B cell (primary cell): ENCODE data around the gene ELAVL4. TPM values are rescaled to one million over a fixed set of nuclear protein-coding genes. Genes with fewer than 3 reads are reported as not detected.

ENCODE experiments used
- ATAC-seq: fragments of 200-7000 bp; cut with Tn5 transposase; one replicate; pipeline ENCODE4 v1.10.0; 2021; ENCODE audit warnings: low read depth, mild to moderate bottlenecking, moderate number of reproducible peaks, moderate library complexity
- CTCF ChIA-PET: fragments of 350-600 bp; sonication (Branson Sonifier 250); formaldehyde crosslinking; loops from one replicate; lab custom pipeline; 2021; ENCODE audit warnings: antibody characterized with exemption, inconsistent platforms; lab: Charles Lee
- POLR2A ChIA-PET: fragments of 350-600 bp; sonication (Branson Sonifier 250); formaldehyde crosslinking; loops from one replicate; lab custom pipeline; 2021; ENCODE audit warnings: antibody characterized with exemption; lab: Charles Lee
- DNase-seq: peaks from one replicate; pipeline ENCODE4 v3.0.0; 2013
- H2AFZ ChIP-seq: 2 replicates; pipeline ENCODE4 v1.6.1; 2012; ENCODE audit warnings: mild to moderate bottlenecking, low read depth, low read length; ENCODE audit not compliant: insufficient read depth, poor library complexity, severe bottlenecking
- H3K27ac ChIP-seq, 2 donors: 1 replicate in 1 of 2; 2 replicates in 1 of 2; pipeline ENCODE4 v1.5.1; 2012 to 2013; ENCODE audit warnings: low read length in 2 of 2, mild to moderate bottlenecking in 2 of 2, moderate library complexity in 1 of 2
- H3K27me3 ChIP-seq, 4 experiments: fragments of 200-600 bp in 1 of 4; sonication (generic) in 1 of 4; replicated peaks in 1 of 4; 1 replicate in 2 of 4; 2 replicates in 2 of 4; pipeline versions ENCODE4 v1.6.1 to v1.7.0; 2013 to 2016; ENCODE audit warnings: low read length in 3 of 4, mild to moderate bottlenecking in 2 of 4, mixed read lengths in 1 of 4, moderate library complexity in 1 of 4; ENCODE audit not compliant: insufficient read depth in 4 of 4, control insufficient read depth in 3 of 4; ENCODE audit errors: control extremely low read depth in 1 of 4
- H3K36me3 ChIP-seq, 2 experiments: replicated peaks in 1 of 2; 1 replicate in 1 of 2; 2 replicates in 1 of 2; pipeline versions ENCODE4 v1.6.1 to v1.7.1; 2013; ENCODE audit warnings: low read length in 1 of 2; ENCODE audit not compliant: insufficient read depth in 2 of 2, control insufficient read depth in 1 of 2; ENCODE audit errors: control extremely low read depth in 1 of 2, extremely low read depth in 1 of 2
- H3K4me1 ChIP-seq, 2 donors: fragments of 200-600 bp in 1 of 2; sonication (generic) in 1 of 2; 1 replicate in 1 of 2; 2 replicates in 1 of 2; pipeline versions ENCODE4 v1.5.1 to v1.6.1; 2013 to 2017; ENCODE audit warnings: low read length in 2 of 2; ENCODE audit not compliant: control insufficient read depth in 2 of 2, insufficient read depth in 2 of 2
- H3K4me2 ChIP-seq: replicated peaks from 2 replicates; pipeline ENCODE3; 2012; ENCODE audit warnings: mild to moderate bottlenecking, low read depth, low read length; ENCODE audit not compliant: poor library complexity, severe bottlenecking
- H3K4me3 ChIP-seq, 5 experiments: fragments of 200-600 bp in 1 of 5; sonication (generic) in 1 of 5; 1 replicate in 3 of 5; 2 replicates in 2 of 5; pipeline versions ENCODE4 v1.5.1 to v1.7.0; 2011 to 2016; ENCODE audit warnings: low read length in 4 of 5, mild to moderate bottlenecking in 4 of 5, low read depth in 2 of 5, control low read depth in 1 of 5, moderate library complexity in 1 of 5; ENCODE audit not compliant: insufficient read depth in 1 of 5; ENCODE audit errors: control extremely low read depth in 1 of 5, extremely low read depth in 1 of 5
- H3K79me2 ChIP-seq: fragments of 200-600 bp; sonication (generic); one replicate; pipeline ENCODE4 v1.6.0; 2016; ENCODE audit warnings: low read length; ENCODE audit not compliant: control insufficient read depth, insufficient read depth
- H3K9ac ChIP-seq: fragments of 200-600 bp; sonication (generic); 2 replicates; pipeline ENCODE4 v1.6.1; 2017; ENCODE audit warnings: mild to moderate bottlenecking, low read length, moderate library complexity
- H3K9me3 ChIP-seq, 3 donors: one replicate each; pipeline versions ENCODE4 v1.6.1 to v1.7.1; 2013; ENCODE audit warnings: low read length in 2 of 3; ENCODE audit not compliant: control insufficient read depth in 2 of 3, insufficient read depth in 1 of 3; ENCODE audit errors: control extremely low read depth in 1 of 3
- H4K20me1 ChIP-seq: 2 replicates; pipeline ENCODE4 v1.6.0; 2012; ENCODE audit warnings: mild to moderate bottlenecking, low read length; ENCODE audit not compliant: insufficient read depth, control insufficient read depth, poor library complexity, severe bottlenecking
- H3K27ac Mint-ChIP-seq: one replicate; pipeline ENCODE4 v1.8.0; 2021; ENCODE audit warnings: mixed read lengths
- H3K27me3 Mint-ChIP-seq: one replicate; pipeline ENCODE4 v1.8.0; 2021; ENCODE audit warnings: mixed read lengths
- H3K4me1 Mint-ChIP-seq: one replicate; pipeline ENCODE4 v1.8.0; 2021; ENCODE audit warnings: mixed read lengths
- H3K4me3 Mint-ChIP-seq: one replicate; pipeline ENCODE4 v1.8.0; 2021; ENCODE audit warnings: mixed read lengths
- H3K9me3 Mint-ChIP-seq: one replicate; pipeline ENCODE4 v1.8.0; 2022; ENCODE audit warnings: mixed read lengths; ENCODE audit not compliant: insufficient read depth
- EZH2 ChIP-seq: IDR thresholded peaks from 2 replicates; pipeline ENCODE4 v1.6.1; 2012; ENCODE audit warnings: borderline replicate concordance, low read depth, mild to moderate bottlenecking, moderate library complexity, low read length; ENCODE audit not compliant: insufficient read depth, poor library complexity, severe bottlenecking
- WGBS: methylation state at CpG from one replicate; pipeline ENCODE4 v1.1.5; 2013; ENCODE audit warnings: missing lambda C conversion rate; ENCODE audit not compliant: insufficient coverage; 5-methylcytosine and 5-hydroxymethylcytosine counted together
- intact Hi-C: fragments of 100-400 bp; cut with micrococcal nuclease; formaldehyde crosslinking; loops from one replicate; pipeline ENCODE4 v1.10.0; 2022
- polyA plus RNA-seq: library from polyadenylated mRNA; depleted of rRNA; stranded (reverse); fragments of >200 nt; gene quantifications from 2 replicates; pipeline ENCODE4 v1.2.3, GENCODE V29; 2012
- total RNA-seq, 2 donors: library from RNA; stranded (reverse); fragments of 120-200 nt in 1 of 2; gene quantifications; 1 replicate in 1 of 2; 2 replicates in 1 of 2; pipeline versions ENCODE4 v1.2.3 to v1.2.4, GENCODE V29; 2013 to 2022
- TF ChIP-seq, protein P1 (sequence below): fragments of 200-600 bp; IDR thresholded peaks from one replicate; pipeline ENCODE4 v1.8.0; 2022; ENCODE audit warnings: antibody characterized with exemption, mild to moderate bottlenecking

The ELAVL4 gene
- total and polyA plus RNA-seq, 2 donors (not counting 1 experiment from before 2014, with no cell fraction given): not detected

DNA sequence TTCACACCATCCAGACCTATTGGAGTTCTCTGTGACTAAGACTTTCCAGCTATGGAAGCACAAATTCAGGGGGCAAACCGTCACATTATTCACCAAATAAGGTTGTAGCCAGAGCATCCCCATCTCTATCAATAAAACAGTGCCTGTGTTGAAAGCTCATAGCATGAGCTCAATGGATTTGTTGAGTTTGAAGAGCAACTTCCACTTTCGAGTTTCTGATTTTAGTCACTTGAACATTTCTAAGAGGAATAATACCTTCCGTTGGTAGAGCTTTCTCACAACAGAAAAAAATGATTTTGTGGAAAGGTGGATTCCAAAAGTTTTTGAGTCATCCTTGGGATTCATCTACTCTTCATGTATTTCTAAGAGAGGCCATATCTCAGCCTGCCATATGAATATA, 13.0 kb upstream of the ELAVL4 start:
- Histone ChIP-seq H3K9ac (no peak overlapping the region), H3K27ac (no peak overlapping the region), H2AFZ (no peak overlapping the region), H3K79me2 (no peaks in the 10 kb centered on the region), H4K20me1 (no peaks in the 10 kb centered on the region), H3K36me3 (no peaks in the 10 kb centered on the region), H3K4me1 (no peaks in the 10 kb centered on the region), H3K4me2 (no peak overlapping the region), H3K27me3 (no peaks in the 10 kb centered on the region), H3K9me3 (no peaks in the 10 kb centered on the region), H3K4me3 (no peak overlapping the region)
- no peaks in the 10 kb centered on the region for H3K9me3 Mint-ChIP-seq
- WGBS: no CpG with 5 or more reads among the region's 3 CpGs
- no peaks in the 10 kb centered on the region for H3K4me1 Mint-ChIP-seq
- POLR2A ChIA-PET: no interaction called here
- no peak for ATAC-seq
- H3K4me3 Mint-ChIP-seq: no peak overlapping the region
- intact Hi-C loops: no loop called here
- CTCF ChIA-PET: no interaction called here
- no peak overlapping the region for H3K27ac Mint-ChIP-seq
- TF ChIP-seq EZH2: no peak
- TF ChIP-seq, protein P1, sequence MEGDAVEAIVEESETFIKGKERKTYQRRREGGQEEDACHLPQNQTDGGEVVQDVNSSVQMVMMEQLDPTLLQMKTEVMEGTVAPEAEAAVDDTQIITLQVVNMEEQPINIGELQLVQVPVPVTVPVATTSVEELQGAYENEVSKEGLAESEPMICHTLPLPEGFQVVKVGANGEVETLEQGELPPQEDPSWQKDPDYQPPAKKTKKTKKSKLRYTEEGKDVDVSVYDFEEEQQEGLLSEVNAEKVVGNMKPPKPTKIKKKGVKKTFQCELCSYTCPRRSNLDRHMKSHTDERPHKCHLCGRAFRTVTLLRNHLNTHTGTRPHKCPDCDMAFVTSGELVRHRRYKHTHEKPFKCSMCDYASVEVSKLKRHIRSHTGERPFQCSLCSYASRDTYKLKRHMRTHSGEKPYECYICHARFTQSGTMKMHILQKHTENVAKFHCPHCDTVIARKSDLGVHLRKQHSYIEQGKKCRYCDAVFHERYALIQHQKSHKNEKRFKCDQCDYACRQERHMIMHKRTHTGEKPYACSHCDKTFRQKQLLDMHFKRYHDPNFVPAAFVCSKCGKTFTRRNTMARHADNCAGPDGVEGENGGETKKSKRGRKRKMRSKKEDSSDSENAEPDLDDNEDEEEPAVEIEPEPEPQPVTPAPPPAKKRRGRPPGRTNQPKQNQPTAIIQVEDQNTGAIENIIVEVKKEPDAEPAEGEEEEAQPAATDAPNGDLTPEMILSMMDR: no peak
- no peak for DNase-seq
- peaks cover 14% of the 10 kb centered on the region for H3K27me3 Mint-ChIP-seq

- Mint-ChIP-seq H3K4me3 (no peak overlapping the region), H3K27me3 (peaks cover 8% of the 10 kb centered on the region), H3K4me1 (no peaks in the 10 kb centered on the region), H3K27ac (no peak overlapping the region), H3K9me3 (no peaks in the 10 kb centered on the region)
- Histone ChIP-seq H2AFZ (no peak overlapping the region), H3K79me2 (no peaks in the 10 kb centered on the region), H3K27ac (no peak overlapping the region), H3K27me3 (no peaks in the 10 kb centered on the region), H3K9ac (no peak overlapping the region), H3K4me2 (no peak overlapping the region), H4K20me1 (no peaks in the 10 kb centered on the region), H3K9me3 (no peaks in the 10 kb centered on the region), H3K36me3 (no peaks in the 10 kb centered on the region), H3K4me3 (no peak overlapping the region), H3K4me1 (no peaks in the 10 kb centered on the region)
- no CpG with 5 or more reads among the region's 2 CpGs for WGBS
- intact Hi-C loops: no loop called here
- ChIA-PET CTCF (no interaction called here), POLR2A (no interaction called here)
- TF ChIP-seq EZH2: no peak
- TF ChIP-seq, protein P1: no peak
- DNase-seq (no peak), ATAC-seq (no peak)
Measured at GRCh38 chr1:50097021-50097679, 11.6 kb upstream of the ELAVL4 start.
